Measurements from ENCODE around the gene ABL1.

- no peak for TF ChIP-seq POLR2A (IDR thresholded peaks at IDR 0.05)
- no peak for TF ChIP-seq CTCF (IDR thresholded peaks at IDR 0.05)
These were observed 43.7 kb upstream of the ABL1 start for GRCh38 chr9:130791303-130791894.
